ENCODE measurements around the gene ZNF614.

- TF ChIP-seq POLR2A (IDR thresholded peaks at IDR 0.05; ENCODE audit: low read depth, low read length) (0 out of 2 replicates have a peak, but pooled peaks have one; percentile 33), POLR2AphosphoS5 (IDR thresholded peaks at IDR 0.05; ENCODE audit: low read depth, low read length) (no peak)
These were observed 41.6 kb downstream of the ZNF614 start, which contains the start of gene ZNF350 for GRCh38 chr19:51986309-51987291.

Measured in GM12892 (cell line).